ENCODE results near the gene RECK. TPM values are rescaled to one million over a fixed set of nuclear protein-coding genes. Genes with fewer than 3 reads are reported as not detected.
"Not testable (repeated sequence)": the region's sequence is repeated elsewhere in the genome, so short reads cannot be mapped to it uniquely, and the experiment has no call there.

Gene RECK
- total and polyA plus RNA-seq, 8 donors = 0.95 to 4.6 (median 1.7) TPM

GRCh38 chr9:36086442-36086841 lies 49.7 kb downstream of the RECK start:
- Histone ChIP-seq H3K27ac (no peak overlapping the region), H3K4me3 (no peak overlapping the region), H3K9me3 (no peaks in the 10 kb centered on the region), H3K36me3 (no peaks in the 10 kb centered on the region), H3K4me1 (peaks cover 2 to 12% (median 11%) of the 10 kb centered on the region in 3 donors), H3K27me3 (no peaks in the 10 kb centered on the region)
- no peak for DNase-seq
- FAIRE-seq = no peak
- TF ChIP-seq, protein P1, sequence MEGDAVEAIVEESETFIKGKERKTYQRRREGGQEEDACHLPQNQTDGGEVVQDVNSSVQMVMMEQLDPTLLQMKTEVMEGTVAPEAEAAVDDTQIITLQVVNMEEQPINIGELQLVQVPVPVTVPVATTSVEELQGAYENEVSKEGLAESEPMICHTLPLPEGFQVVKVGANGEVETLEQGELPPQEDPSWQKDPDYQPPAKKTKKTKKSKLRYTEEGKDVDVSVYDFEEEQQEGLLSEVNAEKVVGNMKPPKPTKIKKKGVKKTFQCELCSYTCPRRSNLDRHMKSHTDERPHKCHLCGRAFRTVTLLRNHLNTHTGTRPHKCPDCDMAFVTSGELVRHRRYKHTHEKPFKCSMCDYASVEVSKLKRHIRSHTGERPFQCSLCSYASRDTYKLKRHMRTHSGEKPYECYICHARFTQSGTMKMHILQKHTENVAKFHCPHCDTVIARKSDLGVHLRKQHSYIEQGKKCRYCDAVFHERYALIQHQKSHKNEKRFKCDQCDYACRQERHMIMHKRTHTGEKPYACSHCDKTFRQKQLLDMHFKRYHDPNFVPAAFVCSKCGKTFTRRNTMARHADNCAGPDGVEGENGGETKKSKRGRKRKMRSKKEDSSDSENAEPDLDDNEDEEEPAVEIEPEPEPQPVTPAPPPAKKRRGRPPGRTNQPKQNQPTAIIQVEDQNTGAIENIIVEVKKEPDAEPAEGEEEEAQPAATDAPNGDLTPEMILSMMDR (IDR thresholded peaks at IDR 0.05) = no peak
- no peak for ATAC-seq
- WGBS, 2 donors = 83 to 88% methylated on average over 7 of the region's 7 CpGs
- intact Hi-C loops (cut with DNase I) = no loop called here

- FAIRE-seq; H3K4me3 ChIP-seq; ATAC-seq; intact Hi-C loops (cut with DNase I); H3K36me3 ChIP-seq; H3K27ac ChIP-seq; DNase-seq; H3K27me3 ChIP-seq; H3K9me3 ChIP-seq: not testable (repeated sequence)
- H3K4me1 ChIP-seq = peaks cover 8 to 19% (median 18%) of the 10 kb centered on the region in 3 donors
Observed at GRCh38 chr9:36087054-36087453, 50.3 kb downstream of the RECK start.

GRCh38 chr9:36088020-36088419 lies 51.3 kb downstream of the RECK start:
- no peak for DNase-seq
- ATAC-seq = no peak
- intact Hi-C loops (cut with DNase I) = no loop called here
- H3K4me3 ChIP-seq = no peak overlapping the region
- WGBS, 2 donors = 74 to 80% methylated on average over 3 of the region's 3 CpGs
- FAIRE-seq = no peak
- H3K9me3 ChIP-seq = no peaks in the 10 kb centered on the region
- no peaks in the 10 kb centered on the region for H3K27me3 ChIP-seq
- no peaks in the 10 kb centered on the region for H3K36me3 ChIP-seq
- H3K4me1 ChIP-seq = peaks cover 10 to 21% (median 19%) of the 10 kb centered on the region in 3 donors
- TF ChIP-seq, protein P1 (IDR thresholded peaks at IDR 0.05) = no peak
- H3K27ac ChIP-seq = no peak overlapping the region

DNA sequence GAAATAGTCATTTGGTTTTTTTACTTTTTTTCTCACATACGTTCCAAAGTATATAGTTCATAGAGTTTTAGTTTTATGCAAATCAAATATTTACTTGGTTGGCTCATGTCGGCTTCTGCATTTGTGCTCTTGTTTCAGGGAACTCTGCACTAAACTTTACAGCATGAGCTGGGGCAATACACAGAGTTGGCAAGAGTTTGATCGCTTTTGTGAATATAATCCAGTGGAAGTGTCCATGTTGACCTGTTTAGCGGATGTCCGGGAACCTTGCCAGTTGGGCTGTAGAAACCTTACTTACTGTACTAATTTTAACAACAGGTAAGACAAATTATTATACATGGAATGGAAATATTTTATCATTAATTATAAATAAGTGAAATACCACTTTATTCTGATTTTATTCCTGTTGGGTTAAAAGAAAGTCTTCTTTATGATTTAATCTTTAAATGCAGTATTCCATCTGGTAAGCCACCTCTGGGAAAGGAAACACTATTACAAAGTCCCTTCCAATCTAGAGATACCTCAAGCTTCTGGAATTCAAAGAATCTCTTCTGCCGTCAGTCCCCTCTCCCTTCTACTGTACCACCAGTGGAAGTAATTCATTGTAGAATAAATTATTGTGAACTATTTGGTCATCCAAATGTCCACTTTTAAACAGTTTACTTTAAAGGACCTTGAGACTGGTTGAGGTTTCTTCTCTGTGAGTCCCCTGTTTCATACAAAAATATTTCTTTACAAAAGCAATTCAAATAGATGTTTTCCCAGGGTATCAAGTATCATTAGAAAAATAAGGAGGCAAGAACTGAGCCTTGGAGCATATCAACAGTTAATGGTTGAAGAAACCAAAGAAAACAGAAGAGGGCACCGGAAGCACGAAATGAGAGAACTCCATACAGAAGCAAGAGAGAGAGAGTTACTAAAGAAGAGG lies 54.6 kb downstream of the RECK start:
- TF ChIP-seq, protein P1 (IDR thresholded peaks at IDR 0.05) = no peak
- DNase-seq (peak in 4 of 6 donors; percentile 36 to 51 (median 43)), FAIRE-seq (peak; percentile 78), ATAC-seq (peak; percentile 75 to 89 (median 80))
- WGBS, 2 donors = 8 to 14% methylated on average over 8 of the region's 8 CpGs
- H3K9me3 ChIP-seq = no peaks in the 10 kb centered on the region
- peak overlapping the region in 2 of 4 donors; percentile 34 to 42 for H3K27ac ChIP-seq
- intact Hi-C loops (cut with DNase I) = no loop called here
- H3K4me3 ChIP-seq = no peak overlapping the region
- peaks cover 10 to 21% (median 19%) of the 10 kb centered on the region in 3 donors for H3K4me1 ChIP-seq
- H3K36me3 ChIP-seq = no peaks in the 10 kb centered on the region
- H3K27me3 ChIP-seq = no peaks in the 10 kb centered on the region

- TF ChIP-seq, protein P1 (IDR thresholded peaks at IDR 0.05) = no peak
- Histone ChIP-seq H3K27ac (peak overlapping the region in 2 of 4 donors; percentile 34 to 42), H3K27me3 (no peaks in the 10 kb centered on the region), H3K36me3 (no peaks in the 10 kb centered on the region), H3K4me3 (no peak overlapping the region), H3K4me1 (peaks cover 10 to 21% (median 19%) of the 10 kb centered on the region in 3 donors), H3K9me3 (no peaks in the 10 kb centered on the region)
- no peak for FAIRE-seq
- ATAC-seq = peak in 2 of 4 donors; percentile 15 to 20
- intact Hi-C loops (cut with DNase I) = no loop called here
- WGBS, 2 donors = 96 to 100% methylated on average over 1 of the region's 1 CpG
- no peak for DNase-seq
Observed at GRCh38 chr9:36092014-36092413, 55.3 kb downstream of the RECK start.
